DND-41 (cell line): ENCODE data around the gene MADCAM1.

Experiments
- ATAC-seq: fragments of 200-7000 bp; cut with Tn5 transposase; 3 replicates; pipeline ENCODE4 v1.9.1; 2021; ENCODE audit warnings: low read depth; ENCODE audit not compliant: insufficient read depth
- DNase-seq: peaks from one replicate; pipeline ENCODE4 v3.0.0-alpha.2; 2020
- H2AFZ ChIP-seq: 2 replicates; pipeline ENCODE4 v1.6.0; 2012; ENCODE audit warnings: low read depth, low read length
- H3K27ac ChIP-seq: 2 replicates; pipeline ENCODE4 v1.5.1; 2012; ENCODE audit warnings: low read length, inconsistent platforms
- H3K27me3 ChIP-seq: fragments of 200-600 bp; sonication (generic); 2 replicates; pipeline ENCODE4 v1.6.0; 2012; ENCODE audit warnings: low read length, mild to moderate bottlenecking, inconsistent platforms; ENCODE audit not compliant: insufficient read depth, poor library complexity
- H3K36me3 ChIP-seq: 2 replicates; pipeline ENCODE4 v1.5.1; 2012; ENCODE audit warnings: low read length, inconsistent platforms; ENCODE audit not compliant: insufficient read depth
- H3K4me1 ChIP-seq: 2 replicates; pipeline ENCODE4 v1.5.1; 2012; ENCODE audit warnings: mild to moderate bottlenecking, low read length; ENCODE audit not compliant: insufficient read depth
- H3K4me2 ChIP-seq: 2 replicates; pipeline ENCODE4 v1.6.0; 2012; ENCODE audit warnings: mild to moderate bottlenecking, moderate library complexity, low read length, inconsistent platforms; ENCODE audit not compliant: insufficient read depth
- H3K4me3 ChIP-seq, 2 experiments: fragments of 200-600 bp in 1 of 2; shearing (Covaris generic) in 1 of 2; 2 replicates each; pipeline ENCODE4 v1.5.1; 2012 to 2016; ENCODE audit warnings: inconsistent platforms in 2 of 2, low read length in 2 of 2, mild to moderate bottlenecking in 2 of 2, low read depth in 1 of 2, moderate library complexity in 1 of 2
- H3K79me2 ChIP-seq: 2 replicates; pipeline ENCODE4 v1.6.0; 2012; ENCODE audit warnings: low read length, inconsistent platforms; ENCODE audit not compliant: insufficient read depth
- H3K9ac ChIP-seq: 2 replicates; pipeline ENCODE4 v1.6.0; 2012; ENCODE audit warnings: low read depth, mild to moderate bottlenecking, inconsistent platforms, low read length, moderate library complexity
- H3K9me3 ChIP-seq: 2 replicates; pipeline ENCODE4 v1.5.1; 2012; ENCODE audit warnings: low read length, moderate library complexity, mild to moderate bottlenecking, inconsistent platforms; ENCODE audit not compliant: insufficient read depth, severe bottlenecking
- H4K20me1 ChIP-seq: 2 replicates; pipeline ENCODE4 v1.6.0; 2012; ENCODE audit warnings: low read length; ENCODE audit not compliant: insufficient read depth
- CTCF ChIP-seq: IDR thresholded peaks from 2 replicates; pipeline ENCODE4 v1.5.1; 2012; ENCODE audit warnings: borderline replicate concordance, low read length, moderate library complexity, mild to moderate bottlenecking; ENCODE audit not compliant: poor library complexity, severe bottlenecking; ENCODE audit errors: extremely low read depth
- EZH2 ChIP-seq: IDR thresholded peaks from 3 replicates; pipeline ENCODE4 v1.6.1; 2012; ENCODE audit warnings: borderline replicate concordance, low read depth, mild to moderate bottlenecking, moderate library complexity, low read length, inconsistent platforms; ENCODE audit not compliant: severe bottlenecking

The MADCAM1 gene

GRCh38 chr19:474126-475078 lies 21.9 kb upstream of the MADCAM1 start:
- Histone ChIP-seq H3K36me3 (no peaks in the 10 kb centered on the region), H3K27me3 (no peaks in the 10 kb centered on the region), H3K4me1 (no peaks in the 10 kb centered on the region), H3K4me3 (no peak overlapping the region), H3K4me2 (no peak overlapping the region), H4K20me1 (no peaks in the 10 kb centered on the region), H2AFZ (no peak overlapping the region), H3K27ac (no peak overlapping the region), H3K9me3 (no peaks in the 10 kb centered on the region), H3K79me2 (no peaks in the 10 kb centered on the region), H3K9ac (no peak overlapping the region)
- DNase-seq = no peak
- no peak for ATAC-seq
- TF ChIP-seq CTCF (no peak), EZH2 (no peak)

GRCh38 chr19:475360-475759 lies 20.9 kb upstream of the MADCAM1 start:
- no peak overlapping the region for H3K27ac ChIP-seq
- H2AFZ ChIP-seq = no peak overlapping the region
- no peaks in the 10 kb centered on the region for H3K9me3 ChIP-seq
- H4K20me1 ChIP-seq = no peaks in the 10 kb centered on the region
- no peaks in the 10 kb centered on the region for H3K36me3 ChIP-seq
- no peak overlapping the region for H3K4me2 ChIP-seq
- DNase-seq (no peak), ATAC-seq (no peak)
- TF ChIP-seq CTCF (no peak), EZH2 (no peak)
- no peaks in the 10 kb centered on the region for H3K79me2 ChIP-seq
- H3K27me3 ChIP-seq = no peaks in the 10 kb centered on the region
- no peak overlapping the region for H3K4me3 ChIP-seq
- no peak overlapping the region for H3K9ac ChIP-seq
- H3K4me1 ChIP-seq = no peaks in the 10 kb centered on the region

GRCh38 chr19:478236-478903 lies 17.9 kb upstream of the MADCAM1 start:
- no peak overlapping the region for H3K9ac ChIP-seq

More at GRCh38 chr19:478236-478903, 17.9 kb upstream of the MADCAM1 start:
- Histone ChIP-seq H3K9me3 (no peaks in the 10 kb centered on the region), H3K4me2 (no peak overlapping the region), H4K20me1 (no peaks in the 10 kb centered on the region), H3K4me1 (no peaks in the 10 kb centered on the region), H2AFZ (no peak overlapping the region), H3K79me2 (no peaks in the 10 kb centered on the region), H3K4me3 (no peak overlapping the region), H3K36me3 (no peaks in the 10 kb centered on the region), H3K27me3 (no peaks in the 10 kb centered on the region), H3K27ac (no peak overlapping the region)
- no peak for TF ChIP-seq CTCF
- TF ChIP-seq EZH2 = no peak
- ATAC-seq (no peak), DNase-seq (no peak)
